HG02571 (cell line): Measurements from ENCODE around the gene NANOS2.
A peak's percentile ranks its signal among the peaks of the same experiment; 100 is the strongest.
"Not testable (repeated sequence)": the region's sequence is repeated elsewhere in the genome, so short reads cannot be mapped to it uniquely, and the experiment has no call there.

Source experiments
- ATAC-seq: cut with Tn5 transposase; IDR thresholded peaks from one replicate; pipeline ENCODE4 v1.9.1; 2021; ENCODE audit warnings: mild to moderate bottlenecking, moderate library complexity; ENCODE audit not compliant: unreplicated experiment

The NANOS2 gene

DNA sequence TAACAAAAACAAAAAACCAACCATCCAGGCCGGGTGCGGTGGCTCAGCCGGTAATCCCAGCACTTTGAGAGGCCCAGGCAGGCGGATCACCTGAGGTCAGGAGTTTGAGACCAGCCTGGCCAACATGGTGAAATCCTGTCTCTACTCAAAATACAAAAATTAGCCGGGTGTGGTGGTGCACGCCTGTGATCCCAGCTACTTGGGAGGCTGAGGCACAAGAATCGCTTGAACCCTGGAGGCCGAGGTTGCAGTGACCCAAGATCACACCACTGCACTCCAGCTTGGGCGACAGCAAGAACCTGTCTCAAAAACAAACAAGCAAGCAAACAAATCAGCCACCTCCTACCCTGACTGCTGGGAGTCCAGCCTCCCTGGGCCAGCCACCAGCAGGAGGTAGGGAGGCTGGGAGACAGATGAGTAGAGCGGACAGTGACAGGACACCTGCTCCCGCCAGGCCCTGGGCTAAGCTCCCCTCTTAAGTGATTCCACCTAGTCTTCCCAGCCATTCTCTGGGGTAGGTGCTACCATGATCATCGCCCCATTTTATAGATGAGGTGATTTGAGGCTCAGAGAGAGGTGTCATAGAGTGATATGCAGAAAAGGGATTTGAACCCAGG is 18.5 kb downstream of the NANOS2 start:
- not testable (repeated sequence) for ATAC-seq

DNA sequence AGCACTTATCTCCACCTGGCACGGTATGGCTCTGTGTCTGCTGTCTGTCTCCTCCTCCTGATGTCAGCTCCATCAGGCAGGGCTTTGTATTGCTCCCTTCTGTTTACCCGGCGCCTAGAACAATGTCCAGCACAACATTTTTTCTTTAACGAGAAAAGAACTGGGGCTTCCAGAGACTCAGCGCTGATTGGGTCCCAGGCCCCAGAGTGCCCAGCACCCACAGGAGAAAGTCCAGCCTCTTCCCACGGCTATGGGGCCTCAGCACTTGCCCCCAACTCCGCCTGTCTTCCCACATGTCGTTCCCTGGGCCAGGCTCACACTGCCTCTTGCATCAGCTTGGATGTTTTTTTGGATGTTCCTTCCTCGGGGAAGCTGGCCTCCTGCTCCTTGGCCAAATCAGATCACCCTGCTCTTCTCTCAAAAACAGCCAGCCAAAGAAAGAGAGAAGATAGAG is 19.0 kb downstream of the NANOS2 start:
- no peak for ATAC-seq

DNA sequence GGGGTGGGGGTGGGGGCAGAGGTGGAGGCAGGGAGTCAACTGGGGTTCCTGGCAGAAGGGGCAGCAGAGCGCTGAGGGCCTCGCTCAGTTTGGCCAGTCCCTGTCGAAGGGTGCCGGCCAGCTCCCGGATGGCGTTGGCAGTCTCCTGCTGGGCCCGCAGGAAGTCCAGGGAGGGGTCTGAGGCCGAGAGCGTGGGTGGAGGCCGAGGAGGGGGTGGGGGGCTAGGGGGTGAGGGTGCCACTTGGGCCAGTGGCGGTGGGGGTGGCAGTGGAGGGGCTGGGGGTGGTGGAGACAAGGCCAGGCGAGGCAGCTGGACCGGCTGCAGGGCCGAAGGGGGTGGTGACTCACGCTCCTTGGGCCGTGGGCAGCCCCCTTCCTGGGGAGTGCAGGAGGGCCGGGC is 23.7 kb downstream of the NANOS2 start:
- no peak for ATAC-seq

DNA sequence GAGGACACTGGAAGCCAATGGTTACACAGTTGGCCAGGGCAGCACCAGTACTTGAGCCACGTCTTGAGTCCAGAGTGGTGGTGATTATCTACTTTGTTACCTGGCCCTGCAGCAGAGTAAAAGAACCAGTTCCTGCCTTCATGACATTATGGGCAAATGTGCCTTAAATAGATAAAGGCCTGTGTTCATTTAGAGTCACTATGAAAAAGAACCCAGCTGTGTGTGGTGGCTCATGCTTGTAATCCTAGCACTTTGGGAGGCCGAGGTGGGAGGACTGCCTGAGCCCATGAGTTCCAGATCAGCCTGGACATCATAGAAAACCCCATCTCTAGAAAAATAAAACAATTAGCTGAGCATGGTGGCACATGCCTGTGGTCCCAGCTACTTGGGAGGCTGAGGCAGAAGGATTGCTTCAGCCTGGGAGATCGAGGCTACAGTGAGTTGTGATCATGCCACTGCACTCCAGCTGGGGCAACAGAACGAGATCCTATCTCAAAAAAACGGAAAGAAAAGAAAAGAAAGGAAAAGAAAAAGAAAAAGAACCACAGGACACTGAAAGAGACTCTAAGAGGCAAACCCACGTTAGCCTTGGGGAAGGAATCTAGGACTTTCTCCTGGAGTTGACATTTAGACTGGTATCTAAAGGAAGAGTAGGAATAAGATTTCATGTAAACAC is 25.2 kb downstream of the NANOS2 start:
- ATAC-seq = no peak

DNA sequence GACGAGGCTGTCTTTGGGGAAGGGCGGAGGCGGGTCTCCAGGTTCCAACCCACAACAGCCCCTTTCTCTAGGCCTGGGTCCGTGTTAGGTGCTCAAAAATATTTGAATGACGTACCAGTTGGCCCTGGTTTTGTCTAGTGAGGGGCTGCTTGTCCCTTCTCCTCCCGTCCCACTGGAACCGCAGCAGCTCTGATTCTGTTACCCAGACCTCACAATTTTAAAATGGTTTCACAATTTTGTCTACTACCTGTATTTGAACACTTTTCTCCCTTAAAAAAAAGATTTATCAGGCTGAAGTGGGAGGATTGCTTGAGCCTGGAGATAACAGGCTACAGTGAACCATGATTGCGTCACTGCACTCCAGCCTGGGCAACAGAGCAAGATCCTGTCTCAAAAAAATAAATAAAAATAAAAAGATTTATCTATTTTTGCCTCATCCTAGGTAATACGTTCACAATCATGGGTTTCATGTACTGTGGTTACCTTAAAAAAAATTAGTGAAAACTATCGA is 27.3 kb downstream of the NANOS2 start:
- ATAC-seq = no peak

DNA sequence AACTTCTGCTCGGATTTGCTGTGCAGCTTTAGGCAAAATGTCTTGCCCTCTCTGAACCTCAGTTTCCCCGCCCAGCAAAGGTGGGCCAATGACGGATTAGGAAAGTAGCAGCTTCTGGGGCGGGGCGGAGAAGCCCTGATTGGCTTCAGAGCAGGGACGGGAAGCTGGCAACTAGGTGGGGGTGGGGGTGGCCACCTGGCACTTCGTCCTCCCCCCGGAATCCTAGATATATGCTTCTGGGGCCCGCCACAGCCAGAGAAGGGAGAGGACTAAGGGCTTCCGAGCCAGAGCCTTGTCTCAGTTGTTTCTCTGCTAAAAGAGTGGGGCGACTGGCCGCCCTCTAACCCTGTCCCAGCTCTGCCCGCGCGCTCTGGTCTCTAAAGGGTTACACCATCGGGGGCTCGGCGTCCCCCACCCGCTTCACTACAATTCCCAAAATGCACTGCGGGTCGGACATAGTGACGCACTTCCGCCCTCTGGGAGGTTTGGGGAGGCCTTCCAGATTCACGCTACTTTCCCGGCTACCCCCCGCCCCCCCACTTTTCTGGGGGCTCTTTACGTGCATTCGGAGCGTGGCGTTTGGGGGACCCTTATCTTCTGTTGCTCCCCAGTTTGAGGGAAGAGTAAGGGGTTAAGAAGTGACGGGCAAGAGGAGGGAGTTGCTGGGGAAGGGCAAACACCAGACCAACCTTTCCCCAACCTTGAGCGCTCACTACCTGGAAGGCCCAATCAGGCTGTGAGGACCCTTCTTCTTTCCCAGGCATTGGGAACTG is 28.0 kb downstream of the NANOS2 start:
- peak; percentile 43 for ATAC-seq

DNA sequence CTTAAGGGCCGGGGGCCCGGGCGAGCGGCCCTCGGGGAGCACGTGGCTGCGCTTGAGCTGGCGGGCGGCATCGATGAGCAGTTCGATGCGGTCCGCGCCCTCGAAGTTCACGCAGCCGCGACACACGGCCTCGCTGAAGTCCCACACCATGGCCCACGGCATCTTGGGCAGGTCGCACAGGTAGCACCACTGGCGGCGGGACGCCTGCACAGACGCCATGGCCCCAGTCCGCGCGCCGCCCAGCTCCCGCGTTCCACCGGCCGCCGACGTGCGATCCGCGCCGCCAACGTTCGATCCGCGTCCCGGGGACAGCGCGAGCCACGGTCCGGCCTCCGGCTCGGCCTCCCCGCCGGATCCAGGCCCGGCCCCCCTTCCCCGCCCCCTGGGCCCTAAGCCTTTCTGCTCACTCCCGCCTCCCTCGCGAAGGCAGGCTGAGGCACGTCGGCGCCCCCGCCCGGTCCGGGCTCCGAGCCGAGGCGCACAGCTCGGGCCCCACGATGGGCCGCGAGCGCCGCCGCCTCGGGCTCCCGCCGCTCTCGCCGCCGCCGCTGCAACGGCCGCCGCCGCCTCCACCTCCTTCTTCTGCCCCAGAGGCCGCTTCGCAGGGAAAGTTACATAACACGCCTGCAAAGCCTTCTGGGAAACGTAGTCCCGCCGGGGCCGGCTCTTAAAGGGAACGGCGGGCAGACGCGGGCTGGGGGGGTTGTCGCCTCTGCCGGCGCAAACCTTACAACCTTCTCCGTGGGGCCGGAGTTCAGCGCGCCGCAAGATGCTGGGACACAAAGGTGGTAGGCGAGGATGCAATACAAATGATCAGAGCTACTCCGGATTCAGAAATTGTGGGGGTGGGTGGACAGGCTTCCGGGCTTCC is 28.8 kb downstream of the NANOS2 start, which contains the start of gene IRF2BP1:
TSS of gene IRF2BP1 (minus strand) at position 586 of the 871 bp plus-strand sequence. CDS start at position 219, 367 bp downstream.
- ATAC-seq = peak; percentile 47

DNA sequence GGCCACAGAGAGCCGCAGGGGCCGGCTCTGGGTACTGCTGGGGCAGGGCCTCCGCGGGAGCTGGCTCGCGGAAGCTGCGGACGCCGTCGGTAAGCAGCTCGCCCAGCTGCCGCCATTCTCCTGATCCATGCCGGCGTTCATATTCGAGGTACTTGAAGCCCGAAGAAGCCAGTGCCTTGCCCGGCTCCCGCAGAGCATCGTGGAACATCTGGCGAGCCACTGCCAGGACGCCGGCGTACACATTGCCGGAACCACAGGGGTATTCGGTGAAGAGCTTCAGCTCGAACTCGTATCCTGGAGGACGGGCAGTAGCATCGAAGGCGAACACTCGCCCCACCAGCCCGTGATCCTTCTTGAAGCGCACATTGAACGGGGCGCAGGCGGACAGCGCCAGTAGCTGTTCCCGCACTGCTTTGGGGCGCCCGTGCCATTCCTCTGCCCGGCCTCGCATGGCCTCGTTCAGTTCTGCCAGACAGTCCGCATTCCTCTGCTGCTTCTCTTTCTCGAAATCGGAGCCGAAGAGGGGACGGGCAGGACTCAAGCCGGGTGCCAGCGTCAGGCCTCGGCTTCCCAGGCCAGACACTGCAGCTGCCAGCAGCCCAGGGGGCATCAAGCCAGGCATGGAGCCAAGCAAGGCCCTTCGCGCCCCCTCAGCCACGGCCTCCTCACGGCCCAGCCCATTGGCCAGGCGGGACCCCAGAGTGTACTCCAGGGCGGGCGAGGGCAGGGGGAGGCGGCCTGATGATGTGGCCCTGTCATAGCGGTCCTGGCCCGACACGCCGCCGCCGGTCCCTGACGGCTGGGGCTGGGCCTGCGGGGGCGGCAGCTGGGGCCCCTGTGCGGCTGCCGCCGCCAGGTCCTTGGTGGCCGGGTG is 29.7 kb downstream of the NANOS2 start:
- no peak for ATAC-seq

DNA sequence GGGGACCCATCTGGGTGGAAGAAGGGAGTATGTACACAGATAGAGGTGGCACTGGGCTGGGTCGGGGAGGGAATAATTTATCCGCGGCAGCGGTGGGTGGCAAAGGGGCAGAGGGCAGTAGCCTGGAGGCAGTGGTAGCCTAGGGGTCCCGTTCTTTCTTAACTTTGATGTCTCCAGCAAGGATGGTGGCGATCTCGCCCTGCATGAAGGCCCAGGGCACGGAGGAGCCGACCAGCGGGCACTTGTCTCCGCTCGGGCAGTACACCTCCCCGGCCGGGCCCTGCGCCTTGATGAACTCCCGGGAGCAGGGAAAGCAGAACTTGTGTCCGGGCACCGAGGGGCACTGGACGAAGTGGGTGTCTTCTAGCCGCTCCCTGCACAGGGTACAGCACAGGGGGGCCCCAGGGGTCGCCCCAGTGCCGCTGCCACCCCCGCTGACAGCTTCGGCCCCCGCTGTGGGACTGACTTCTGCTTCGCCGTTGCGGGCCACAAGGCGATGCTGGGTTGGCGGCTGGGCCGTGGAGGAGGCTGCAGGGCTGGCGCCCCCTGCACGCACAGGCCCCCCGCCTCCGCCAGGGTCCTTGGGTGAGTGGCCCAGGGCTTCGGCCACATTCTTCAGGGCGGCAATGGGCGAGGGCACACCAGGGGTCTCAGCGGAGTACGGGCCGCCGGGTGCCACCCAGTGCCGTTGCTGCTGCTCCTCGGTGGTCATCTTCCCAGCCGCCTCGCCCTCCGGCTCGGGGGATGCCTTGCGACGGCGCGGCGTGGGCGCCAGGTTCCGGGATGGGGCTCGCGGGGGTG is 30.5 kb downstream of the NANOS2 start:
- no peak for ATAC-seq

DNA sequence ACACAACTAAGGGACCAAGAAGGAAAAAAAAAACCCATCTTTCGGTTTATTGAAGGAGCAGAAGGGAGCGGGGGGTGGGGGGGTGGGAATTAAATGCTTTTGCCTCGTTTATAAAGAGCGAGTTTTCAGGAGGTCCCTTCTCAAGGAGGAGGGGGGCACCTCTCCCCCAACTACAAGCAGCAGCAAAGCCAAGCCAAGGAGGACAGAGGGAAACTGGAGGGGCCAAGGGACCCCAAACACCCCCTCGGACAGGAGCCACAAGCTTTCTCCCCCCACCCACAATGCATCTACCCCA is 31.0 kb downstream of the NANOS2 start:
- no peak for ATAC-seq

DNA sequence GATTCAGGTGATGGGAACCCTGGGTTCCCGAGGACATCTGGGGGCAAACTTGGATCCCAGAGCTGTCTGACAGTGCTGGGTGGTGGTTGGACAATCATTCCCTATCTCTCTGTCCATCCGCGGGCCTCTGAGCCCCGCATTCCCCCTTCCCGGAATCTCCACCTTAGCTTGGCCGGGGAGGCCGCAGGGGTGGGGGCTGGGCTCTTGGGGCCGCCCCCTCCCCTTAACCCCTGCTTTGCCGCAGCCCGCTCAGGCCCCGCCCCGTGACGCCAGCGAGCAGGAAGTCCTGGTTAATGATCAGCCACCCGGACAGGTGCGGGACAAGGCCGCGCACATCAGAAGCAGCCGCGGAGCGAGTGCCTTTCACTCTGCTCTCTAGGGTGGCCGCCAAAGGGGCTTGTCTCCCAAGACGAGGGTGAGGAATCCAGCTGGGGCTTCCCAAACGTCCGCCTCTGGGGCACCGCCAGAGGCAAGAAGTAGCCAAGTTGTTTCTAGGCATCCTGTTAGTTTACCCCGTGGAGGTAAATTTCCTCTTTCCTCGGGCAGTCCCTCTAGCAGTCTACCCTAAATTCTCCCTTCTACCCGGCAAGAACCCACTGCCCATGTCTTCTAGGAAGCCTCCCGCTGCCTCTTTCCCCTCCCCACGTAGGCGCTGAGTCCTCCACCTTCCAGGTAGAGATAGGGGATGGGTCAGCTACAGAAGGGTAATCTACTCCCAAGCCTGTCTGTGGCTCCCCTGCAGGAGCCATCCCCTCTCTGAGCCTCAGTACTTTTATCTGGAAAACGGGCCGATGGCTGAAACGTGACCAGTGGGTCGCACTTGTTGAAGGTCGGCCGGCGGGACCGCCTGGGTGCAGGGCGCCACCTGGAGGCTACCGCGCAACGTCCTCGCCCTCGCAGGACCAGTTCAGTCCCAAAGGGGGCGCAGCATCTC is 31.7 kb downstream of the NANOS2 start:
- ATAC-seq = no peak

DNA sequence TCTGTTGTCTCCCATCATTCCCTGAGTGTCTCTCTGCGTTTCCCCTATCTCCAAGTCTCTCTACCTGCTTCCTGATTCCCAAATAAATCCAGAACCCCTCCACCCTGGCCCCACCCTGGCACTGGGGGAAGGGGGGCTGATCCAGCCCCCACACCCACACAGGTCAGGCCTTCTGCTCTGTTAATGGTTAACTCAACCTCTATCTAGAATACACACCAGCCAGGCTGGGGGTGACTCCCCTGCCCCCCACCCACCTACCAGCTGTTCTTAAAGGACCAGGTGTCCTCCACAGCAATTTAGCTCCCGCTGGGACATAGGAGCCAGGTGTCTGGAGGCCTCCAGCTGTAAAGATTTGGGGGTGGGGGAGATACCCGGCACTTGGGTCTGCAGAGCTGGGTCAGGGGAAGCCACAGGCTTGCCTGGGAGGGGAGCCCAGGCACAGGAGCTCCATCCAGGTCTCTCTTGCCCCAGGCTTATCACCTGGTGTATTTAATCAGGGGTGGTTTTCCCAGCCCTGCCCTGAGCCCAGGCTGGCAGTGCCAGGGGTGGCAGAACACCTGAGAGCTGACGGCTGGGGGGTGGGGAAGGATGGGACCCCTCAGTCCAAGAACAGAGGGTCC is 32.6 kb downstream of the NANOS2 start:
- ATAC-seq = no peak

DNA sequence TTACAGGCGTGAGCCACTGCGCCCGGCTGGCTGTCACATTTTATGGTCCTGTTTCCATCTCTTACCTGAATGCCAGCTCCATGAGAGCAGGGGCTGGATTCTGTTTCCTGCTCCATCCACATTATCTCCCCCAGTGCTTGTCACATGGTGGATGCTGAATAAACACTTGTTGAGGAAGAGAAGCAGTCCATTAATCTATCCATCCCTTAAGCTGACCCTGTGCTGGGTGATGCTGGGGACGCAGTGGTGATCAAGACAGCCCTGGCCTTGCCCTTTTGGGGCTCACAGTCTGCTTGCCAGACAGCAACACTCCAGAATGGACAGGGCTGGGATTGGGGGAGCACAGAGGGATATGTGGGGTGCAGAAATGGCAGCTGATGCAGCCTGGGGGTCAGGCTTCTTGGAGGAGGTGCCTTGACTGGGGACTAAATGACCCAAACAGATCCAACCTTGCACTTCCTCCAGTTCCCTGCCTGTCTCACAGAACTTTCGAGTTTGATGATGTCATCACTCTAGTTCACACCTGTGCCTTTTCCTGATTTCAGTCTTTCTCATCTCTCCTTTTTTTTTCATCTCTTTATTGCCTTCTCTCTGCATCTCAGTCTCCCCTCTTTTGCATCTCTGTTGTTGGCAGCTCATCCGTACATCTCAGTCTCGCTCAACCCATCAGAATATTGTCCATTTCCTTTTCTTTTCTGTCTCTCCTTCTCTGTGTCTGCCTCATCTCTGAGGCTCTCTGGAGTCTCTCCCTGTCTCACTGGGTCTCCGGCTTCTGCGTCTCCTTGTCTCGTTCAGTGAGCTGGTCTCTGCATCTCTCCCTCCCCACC is 33.3 kb downstream of the NANOS2 start:
- no peak for ATAC-seq

DNA sequence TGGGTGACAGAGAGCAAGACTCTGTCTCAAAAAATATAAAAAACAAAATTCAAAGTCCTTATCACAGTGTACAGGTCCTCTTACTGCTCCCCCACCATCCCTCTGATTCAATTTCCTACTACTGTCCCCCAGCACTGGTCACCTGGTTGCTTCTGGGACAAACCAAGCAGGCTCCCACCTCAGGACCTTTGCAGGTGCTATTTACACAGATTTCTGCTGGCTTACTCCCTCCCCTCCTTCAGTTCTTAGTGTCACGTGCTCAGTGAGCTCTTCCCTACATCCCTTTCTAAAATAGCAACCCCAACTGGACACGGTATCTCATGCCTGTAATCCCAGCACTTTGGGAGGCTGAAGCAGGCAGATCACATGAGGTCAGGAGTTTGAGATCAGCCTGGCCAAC is 34.6 kb downstream of the NANOS2 start:
- ATAC-seq = no peak

DNA sequence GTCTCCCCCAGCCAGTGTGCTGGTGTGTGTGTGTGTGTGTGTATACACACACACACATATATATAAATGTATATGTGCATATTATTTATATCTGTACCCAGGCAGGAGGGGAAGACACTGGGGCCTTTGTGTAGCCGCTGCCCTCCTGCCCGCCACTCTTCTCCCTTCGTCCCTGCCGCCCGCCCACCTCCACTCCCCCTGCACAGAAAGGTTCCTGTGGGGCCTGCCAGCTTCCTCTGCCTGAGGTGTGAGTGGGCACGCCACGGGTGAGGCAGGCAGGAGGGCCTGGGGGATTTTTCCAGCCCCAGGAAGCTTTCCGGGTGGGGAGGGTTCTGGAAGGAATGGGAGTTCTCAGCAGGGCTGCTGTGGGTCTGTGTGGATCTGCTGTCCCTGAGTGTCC is 35.5 kb downstream of the NANOS2 start:
- ATAC-seq = no peak

DNA sequence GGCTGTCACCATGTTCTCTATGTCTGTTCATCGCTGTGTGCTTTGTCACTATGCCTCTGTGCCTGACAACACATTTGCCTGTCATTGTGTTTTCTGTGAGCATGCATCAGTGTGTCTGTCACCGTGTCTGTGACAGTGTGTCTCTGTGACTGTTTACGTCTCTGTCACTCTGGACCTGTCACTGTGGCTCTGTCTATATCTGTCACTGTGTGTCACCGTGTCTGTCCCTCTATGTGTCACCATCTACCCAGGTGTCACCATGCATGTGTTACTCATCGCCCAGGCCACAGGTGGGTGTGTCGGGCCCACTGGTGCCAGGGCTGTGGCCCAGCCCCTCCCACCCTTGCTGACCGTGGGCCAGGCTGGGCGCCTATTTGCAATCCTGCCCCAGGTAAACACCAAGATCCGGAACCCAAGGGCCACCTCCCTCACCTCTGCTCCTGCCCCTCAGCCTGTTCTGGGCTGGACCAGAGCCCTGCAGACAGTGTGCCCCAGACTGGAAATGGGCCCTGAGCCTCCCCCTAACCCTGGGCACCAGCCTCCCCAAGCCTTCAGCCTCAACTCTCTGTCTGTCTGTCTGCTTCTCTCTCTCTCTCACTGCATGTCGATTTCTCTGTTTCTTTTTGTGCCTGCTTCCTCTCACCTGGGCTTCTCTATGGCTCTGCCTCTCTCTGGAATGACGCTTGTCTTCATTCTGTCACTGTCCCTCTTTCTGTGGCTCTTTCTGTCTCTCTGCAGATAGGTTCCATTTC is 36.4 kb downstream of the NANOS2 start:
- no peak for ATAC-seq
